H54 (cell line): Measurements from ENCODE around the gene CNOT9.

Experiments used
- DNase-seq: peaks from one replicate; pipeline ENCODE4 v3.0.0; 2011; ENCODE audit warnings: low spot score, mixed read lengths; ENCODE audit not compliant: insufficient read length
- FAIRE-seq: peaks from 3 replicates; lab custom pipeline; 2011; peaks lifted over from hg19 to GRCh38; lab: Jason Lieb, UNC
- POLR2A ChIP-seq: IDR thresholded peaks from 2 replicates; pipeline ENCODE4 v1.6.1; 2011; ENCODE audit warnings: low read depth, mild to moderate bottlenecking, low read length

Gene CNOT9

GRCh38 chr2:218645126-218645525 is 76.5 kb downstream of the CNOT9 start:
- DNase-seq = peak; percentile 60
- no peak for TF ChIP-seq POLR2A
- peak; percentile 78 for FAIRE-seq
